Measurements from ENCODE around the gene TMEM178B.

DNA sequence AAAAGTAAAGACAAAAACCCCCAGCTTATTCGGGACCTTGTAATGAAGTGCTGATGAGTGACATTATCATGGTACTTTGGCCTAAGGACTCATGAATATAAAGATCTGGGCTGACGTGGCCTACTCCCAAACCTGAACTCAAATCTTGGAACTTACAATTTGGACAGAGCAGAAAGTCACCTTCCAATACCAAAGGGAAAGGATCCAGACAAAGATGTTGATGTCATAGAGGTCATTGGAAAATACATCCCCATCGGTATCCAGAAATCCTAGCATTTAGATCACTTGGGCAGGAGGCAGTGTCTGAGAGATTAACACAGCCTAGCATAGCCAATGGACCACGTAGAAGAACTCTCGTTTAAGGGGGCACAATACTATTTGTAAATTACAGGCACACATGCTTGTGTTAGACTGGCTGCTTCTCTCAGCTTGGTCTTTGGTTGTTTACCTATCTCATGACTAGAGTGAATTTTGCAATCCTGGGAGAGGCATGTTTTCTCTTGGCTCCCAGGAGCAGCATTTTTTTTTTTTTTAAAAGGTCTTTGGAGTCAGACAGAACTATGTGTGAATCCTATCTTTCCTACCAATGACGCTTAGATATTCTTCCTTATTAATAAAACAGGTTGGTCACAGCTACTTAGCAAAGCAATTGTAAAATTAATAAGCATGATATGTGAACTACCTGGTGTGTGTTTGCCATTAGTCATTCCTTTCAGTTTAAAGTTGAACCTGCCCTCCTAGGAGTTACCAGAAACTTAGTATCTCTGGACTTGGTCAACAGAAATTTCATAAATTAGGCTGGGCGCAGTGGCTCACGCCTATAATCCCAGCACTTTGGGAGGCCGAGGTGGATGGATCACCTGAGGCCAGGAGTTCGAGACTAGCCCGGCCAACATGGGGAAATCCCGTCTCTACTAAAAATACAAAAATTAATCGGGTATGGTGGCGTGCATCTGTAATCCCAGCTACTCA is 31.4 kb upstream of the TMEM178B start:
- TF ChIP-seq, protein P1, sequence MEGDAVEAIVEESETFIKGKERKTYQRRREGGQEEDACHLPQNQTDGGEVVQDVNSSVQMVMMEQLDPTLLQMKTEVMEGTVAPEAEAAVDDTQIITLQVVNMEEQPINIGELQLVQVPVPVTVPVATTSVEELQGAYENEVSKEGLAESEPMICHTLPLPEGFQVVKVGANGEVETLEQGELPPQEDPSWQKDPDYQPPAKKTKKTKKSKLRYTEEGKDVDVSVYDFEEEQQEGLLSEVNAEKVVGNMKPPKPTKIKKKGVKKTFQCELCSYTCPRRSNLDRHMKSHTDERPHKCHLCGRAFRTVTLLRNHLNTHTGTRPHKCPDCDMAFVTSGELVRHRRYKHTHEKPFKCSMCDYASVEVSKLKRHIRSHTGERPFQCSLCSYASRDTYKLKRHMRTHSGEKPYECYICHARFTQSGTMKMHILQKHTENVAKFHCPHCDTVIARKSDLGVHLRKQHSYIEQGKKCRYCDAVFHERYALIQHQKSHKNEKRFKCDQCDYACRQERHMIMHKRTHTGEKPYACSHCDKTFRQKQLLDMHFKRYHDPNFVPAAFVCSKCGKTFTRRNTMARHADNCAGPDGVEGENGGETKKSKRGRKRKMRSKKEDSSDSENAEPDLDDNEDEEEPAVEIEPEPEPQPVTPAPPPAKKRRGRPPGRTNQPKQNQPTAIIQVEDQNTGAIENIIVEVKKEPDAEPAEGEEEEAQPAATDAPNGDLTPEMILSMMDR (IDR thresholded peaks at IDR 0.05): no peak
- no peak for TF ChIP-seq EZH2 (IDR thresholded peaks at IDR 0.05; ENCODE audit: borderline replicate concordance, insufficient read depth, low read depth, low read length, poor library complexity, severe bottlenecking)

All from B cell (primary cell).